Prostate gland (tissue), 2 donors: ENCODE data around the gene DOK3. TPM values are rescaled to one million over a fixed set of nuclear protein-coding genes. Genes with fewer than 3 reads are reported as not detected.

Source experiments
- DNase-seq: peaks from one replicate; pipeline ENCODE4 v3.0.0-alpha.2; 2019; ENCODE audit warnings: low spot score
- H3K27ac ChIP-seq, 2 donors: fragments of 200-600 bp; sonication (generic); 2 replicates each; pipeline ENCODE4 v1.5.1; 2017 to 2019
- H3K27me3 ChIP-seq: fragments of 200-600 bp; sonication (generic); replicated peaks from 2 replicates; pipeline ENCODE4 v1.5.1; 2019; ENCODE audit not compliant: insufficient read depth
- H3K36me3 ChIP-seq, 2 donors: fragments of 200-600 bp; sonication (generic); 1 replicate in 1 of 2; 2 replicates in 1 of 2; pipeline versions ENCODE4 v1.5.1 to v1.8.1; 2017 to 2019
- H3K4me1 ChIP-seq: fragments of 200-600 bp; sonication (generic); replicated peaks from 2 replicates; pipeline ENCODE4 v1.5.1; 2019
- H3K4me3 ChIP-seq, 2 donors: fragments of 200-600 bp; sonication (generic); 2 replicates each; pipeline ENCODE4 v1.5.1; 2017 to 2019
- H3K9me3 ChIP-seq: fragments of 200-600 bp; sonication (generic); 2 replicates; pipeline ENCODE4 v1.5.1; 2017
- POLR2A ChIP-seq: fragments of 450-650 bp; IDR thresholded peaks from one replicate; pipeline ENCODE4 v1.6.1; 2016; ENCODE audit warnings: antibody characterized with exemption, mild to moderate bottlenecking
- POLR2AphosphoS5 ChIP-seq: sonication (generic); formaldehyde crosslinking; IDR thresholded peaks from one replicate; pipeline ENCODE4 v1.6.1; 2017; ENCODE audit warnings: antibody characterized with exemption
- WGBS: methylation state at CpG from one replicate; pipeline ENCODE4 v1.1.5; 2018; 5-methylcytosine and 5-hydroxymethylcytosine counted together
- intact Hi-C: fragments of 100-400 bp; cut with DNase I; formaldehyde crosslinking; loops from one replicate; pipeline ENCODE4 v1.14.2; 2022
- total RNA-seq, 2 donors: library from RNA; depleted of rRNA; stranded (reverse); fragments of >200 nt; gene quantifications; one replicate each; pipeline ENCODE4 v1.1.0, GENCODE V29; 2016
- TF ChIP-seq, protein P1 (sequence below), 4 experiments: fragments of 200-600 bp in 2 of 4; fragments of 450-650 bp in 2 of 4; sonication (generic) in 2 of 4; IDR thresholded peaks; 1 replicate in 3 of 4; 2 replicates in 1 of 4; pipeline ENCODE4 v1.5.1; 2016 to 2019; ENCODE audit warnings: antibody characterized with exemption in 4 of 4, mild to moderate bottlenecking in 2 of 4, moderate library complexity in 2 of 4

Gene DOK3
- total RNA-seq, 2 donors from 2014 or later, result 5.0 to 10.4 TPM

DNA sequence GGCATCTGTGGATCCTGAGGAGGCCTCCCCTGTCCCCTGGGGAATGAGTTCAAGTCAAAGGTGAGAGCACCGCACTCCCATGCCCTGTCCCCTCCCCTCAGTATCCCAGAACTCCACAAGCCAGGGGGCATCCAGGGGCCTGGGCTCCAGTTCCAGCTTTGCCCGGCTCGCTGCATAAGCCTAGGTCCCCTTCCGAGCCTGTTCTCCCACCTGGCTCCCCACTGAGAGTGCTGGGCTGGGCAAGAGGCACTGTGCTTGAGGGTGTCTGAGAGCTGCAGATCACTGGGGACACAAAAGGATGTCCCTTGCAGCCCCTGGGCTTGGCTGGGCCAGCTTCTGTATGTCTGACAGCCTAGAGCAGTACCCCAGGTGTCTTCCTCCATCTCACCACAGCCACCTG, 4.6 kb downstream of the DOK3 start:
- 85% methylated on average over 4 of the region's 4 CpGs for WGBS
- no peak overlapping the region for H3K27ac ChIP-seq

GRCh38 chr5:177504086-177505056, 5.3 kb downstream of the DOK3 start:
- H3K27me3 ChIP-seq, result no peaks in the 10 kb centered on the region
- H3K4me1 ChIP-seq, result no peaks in the 10 kb centered on the region
- H3K36me3 ChIP-seq, result no peaks in the 10 kb centered on the region
- no peak overlapping the region for H3K27ac ChIP-seq
- no peak overlapping the region for H3K4me3 ChIP-seq
- WGBS, result 84% methylated on average over 42 of the region's 47 CpGs
- intact Hi-C loops, result loop anchor here (5.0 kb wide), 1 partner anchor 112 kb away; no protein-coding TSS in a partner anchor
- no peaks in the 10 kb centered on the region for H3K9me3 ChIP-seq
- no peak for DNase-seq
- TF ChIP-seq, protein P1, sequence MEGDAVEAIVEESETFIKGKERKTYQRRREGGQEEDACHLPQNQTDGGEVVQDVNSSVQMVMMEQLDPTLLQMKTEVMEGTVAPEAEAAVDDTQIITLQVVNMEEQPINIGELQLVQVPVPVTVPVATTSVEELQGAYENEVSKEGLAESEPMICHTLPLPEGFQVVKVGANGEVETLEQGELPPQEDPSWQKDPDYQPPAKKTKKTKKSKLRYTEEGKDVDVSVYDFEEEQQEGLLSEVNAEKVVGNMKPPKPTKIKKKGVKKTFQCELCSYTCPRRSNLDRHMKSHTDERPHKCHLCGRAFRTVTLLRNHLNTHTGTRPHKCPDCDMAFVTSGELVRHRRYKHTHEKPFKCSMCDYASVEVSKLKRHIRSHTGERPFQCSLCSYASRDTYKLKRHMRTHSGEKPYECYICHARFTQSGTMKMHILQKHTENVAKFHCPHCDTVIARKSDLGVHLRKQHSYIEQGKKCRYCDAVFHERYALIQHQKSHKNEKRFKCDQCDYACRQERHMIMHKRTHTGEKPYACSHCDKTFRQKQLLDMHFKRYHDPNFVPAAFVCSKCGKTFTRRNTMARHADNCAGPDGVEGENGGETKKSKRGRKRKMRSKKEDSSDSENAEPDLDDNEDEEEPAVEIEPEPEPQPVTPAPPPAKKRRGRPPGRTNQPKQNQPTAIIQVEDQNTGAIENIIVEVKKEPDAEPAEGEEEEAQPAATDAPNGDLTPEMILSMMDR (IDR thresholded peaks at IDR 0.05), result no peak
- TF ChIP-seq POLR2AphosphoS5, result no peak
- TF ChIP-seq POLR2A, result no peak

More for the DNA sequence above, 4.6 kb downstream of the DOK3 start:
- intact Hi-C loops, result no loop called here
- H3K4me3 ChIP-seq, result no peak overlapping the region
- H3K4me1 ChIP-seq, result no peaks in the 10 kb centered on the region
- no peaks in the 10 kb centered on the region for H3K36me3 ChIP-seq
- no peak for TF ChIP-seq POLR2AphosphoS5
- TF ChIP-seq, protein P1 (IDR thresholded peaks at IDR 0.05), result no peak
- no peak for TF ChIP-seq POLR2A
- no peaks in the 10 kb centered on the region for H3K27me3 ChIP-seq
- no peaks in the 10 kb centered on the region for H3K9me3 ChIP-seq
- DNase-seq, result no peak

GRCh38 chr5:177503351-177504085, 6.1 kb downstream of the DOK3 start:
- intact Hi-C loops, result loop anchor here (5.0 kb wide), 1 partner anchor 111 kb away; no protein-coding TSS in a partner anchor
- no peak for DNase-seq
- TF ChIP-seq, protein P1 (IDR thresholded peaks at IDR 0.05), result no peak
- TF ChIP-seq POLR2A (no peak), POLR2AphosphoS5 (no peak)
- no peaks in the 10 kb centered on the region for H3K4me1 ChIP-seq
- H3K36me3 ChIP-seq, result no peaks in the 10 kb centered on the region
- WGBS, result 80% methylated on average over 22 of the region's 24 CpGs
- no peak overlapping the region for H3K27ac ChIP-seq
- H3K27me3 ChIP-seq, result no peaks in the 10 kb centered on the region
- no peaks in the 10 kb centered on the region for H3K9me3 ChIP-seq
- no peak overlapping the region for H3K4me3 ChIP-seq

GRCh38 chr5:177502886-177503285, 6.7 kb downstream of the DOK3 start:
- no peaks in the 10 kb centered on the region for H3K27me3 ChIP-seq
- DNase-seq, result no peak
- H3K27ac ChIP-seq, result no peak overlapping the region
- H3K36me3 ChIP-seq, result no peaks in the 10 kb centered on the region
- no peaks in the 10 kb centered on the region for H3K4me1 ChIP-seq
- intact Hi-C loops, result loop anchor here (5.0 kb wide), 1 partner anchor 111 kb away; no protein-coding TSS in a partner anchor
- no peaks in the 10 kb centered on the region for H3K9me3 ChIP-seq
- TF ChIP-seq POLR2A (no peak), POLR2AphosphoS5 (no peak)
- TF ChIP-seq, protein P1 (IDR thresholded peaks at IDR 0.05), result no peak
- 52% methylated on average over 16 of the region's 16 CpGs for WGBS
- H3K4me3 ChIP-seq, result no peak overlapping the region
